Astrocyte of the cerebellum (primary cell): ENCODE data around the gene FAR1.

Experiments
- DNase-seq: peaks from one replicate; pipeline ENCODE4 v3.0.0-alpha.2; 2011; ENCODE audit warnings: low read depth
- H3K4me3 ChIP-seq: 2 replicates; pipeline ENCODE4 v1.5.1; 2011; ENCODE audit warnings: mild to moderate bottlenecking, low read depth, low read length, moderate library complexity
- CTCF ChIP-seq: IDR thresholded peaks from 2 replicates; pipeline ENCODE4 v1.5.1; 2012; ENCODE audit warnings: low read length, low read depth, moderate library complexity, mild to moderate bottlenecking; ENCODE audit errors: missing control alignments
- in situ Hi-C: cut with HindIII; loops from 2 replicates; pipeline ENCODE4 v1.10.0; 2017; ENCODE audit warnings: low sequenced_read_pairs

FAR1 gene

GRCh38 chr11:13680501-13681264 is 12.2 kb downstream of the FAR1 start:
- no peak for DNase-seq
- TF ChIP-seq CTCF = no peak
- H3K4me3 ChIP-seq = no peak overlapping the region
- in situ Hi-C loops = no loop called here

DNA sequence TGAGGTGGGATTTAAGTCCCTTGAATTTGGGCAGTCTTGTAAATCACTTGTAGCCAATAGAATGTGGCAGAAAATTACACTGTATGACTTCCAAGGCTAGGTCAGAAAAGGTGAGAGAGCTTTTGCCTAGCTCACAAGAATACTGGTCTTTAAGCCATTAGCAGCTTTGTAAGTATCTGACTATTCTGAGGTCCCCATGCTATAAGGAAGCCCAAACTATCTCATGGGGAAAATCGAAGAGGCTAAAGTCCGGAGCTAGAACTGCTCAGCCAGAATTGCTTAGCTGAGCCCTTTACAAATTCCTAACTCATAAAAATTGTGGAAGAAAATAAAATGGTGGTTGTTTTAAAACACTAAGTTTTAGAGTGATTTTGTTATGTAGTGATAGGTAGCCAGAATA is 13.0 kb downstream of the FAR1 start:
- TF ChIP-seq CTCF = no peak
- in situ Hi-C loops = no loop called here
- DNase-seq = no peak
- H3K4me3 ChIP-seq = no peak overlapping the region

DNA sequence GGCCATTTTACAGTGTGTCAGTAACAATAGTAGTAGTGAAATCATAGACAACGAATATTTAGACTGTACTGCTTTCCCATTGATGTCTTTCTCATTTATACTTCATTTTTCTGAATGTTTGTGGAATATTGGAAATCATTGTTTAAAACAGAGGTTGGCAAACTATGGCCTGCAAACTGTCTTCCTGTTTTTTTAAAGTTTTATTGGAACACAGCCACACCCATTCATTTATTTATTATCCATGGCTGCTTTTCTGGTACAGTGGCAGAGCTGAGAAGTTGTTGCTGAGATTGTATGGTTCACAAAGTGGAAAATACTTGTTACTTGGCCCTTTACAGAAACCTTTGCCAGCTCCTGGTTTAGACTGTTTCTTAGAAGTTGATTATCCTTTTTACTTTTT is 13.7 kb downstream of the FAR1 start:
- H3K4me3 ChIP-seq = no peak overlapping the region
- no peak for DNase-seq
- in situ Hi-C loops = no loop called here
- TF ChIP-seq CTCF = no peak

GRCh38 chr11:13685461-13686108 is 17.1 kb downstream of the FAR1 start:
- in situ Hi-C loops = no loop called here
- no peak for TF ChIP-seq CTCF
- no peak for DNase-seq
- H3K4me3 ChIP-seq = no peak overlapping the region

GRCh38 chr11:13686776-13687175 is 18.3 kb downstream of the FAR1 start:
- TF ChIP-seq CTCF = no peak
- in situ Hi-C loops = no loop called here
- no peak for DNase-seq
- no peak overlapping the region for H3K4me3 ChIP-seq

GRCh38 chr11:13687271-13687670 is 18.8 kb downstream of the FAR1 start:
- in situ Hi-C loops = no loop called here
- no peak for TF ChIP-seq CTCF
- H3K4me3 ChIP-seq = no peak overlapping the region
- no peak for DNase-seq
